HepG2 (cell line): ENCODE data around the gene IQCK. TPM values are rescaled to one million over a fixed set of nuclear protein-coding genes. Genes with fewer than 3 reads are reported as not detected.

Experiments used
- ATAC-seq: fragments of 200-7000 bp; cut with Tn5 transposase; 3 replicates; pipeline ENCODE4 v1.9.1; 2020; ENCODE audit warnings: mild to moderate bottlenecking, moderate library complexity
- BruUV-seq: library from RNA; stranded (reverse); fragments of 400-500 nt; replicated peaks from 2 replicates; lab custom pipeline; 2021; lab: Mats Ljungman, UMichigan
- CTCF ChIA-PET: fragments of 300-600 bp; formaldehyde crosslinking; extraction: SDS; loops from one replicate; lab custom pipeline; 2021; ENCODE audit warnings: low total read pairs, inconsistent platforms, low intra/inter-chr PET ratio; lab: Yijun Ruan, JAX
- POLR2A ChIA-PET: fragments of 350-600 bp; sonication (Branson Sonifier 250); formaldehyde crosslinking; loops from one replicate; lab custom pipeline; 2020; ENCODE audit warnings: antibody characterized with exemption, inconsistent platforms; lab: Yijun Ruan, JAX
- DNase-seq: peaks from one replicate; pipeline ENCODE4 v3.0.0-alpha.2; 2015; ENCODE audit warnings: low spot score
- FAIRE-seq: peaks from 3 replicates; lab custom pipeline; 2011; peaks lifted over from hg19 to GRCh38; lab: Jason Lieb, UNC
- H2AFZ ChIP-seq: one replicate; pipeline ENCODE4 v1.6.1; 2011; ENCODE audit warnings: low read length, inconsistent platforms
- H3K27ac ChIP-seq: fragments of 300-600 bp; 3 replicates; pipeline ENCODE4 v1.8.0; 2011; ENCODE audit warnings: mixed run types, mild to moderate bottlenecking, mixed read lengths, low read length, inconsistent platforms; ENCODE audit not compliant: insufficient read depth; ENCODE audit errors: extremely low read length
- H3K27me3 ChIP-seq, 2 experiments: fragments of 200-600 bp in 1 of 2; 2 replicates in 1 of 2; 3 replicates in 1 of 2; pipeline versions ENCODE4 v1.6.0 to v1.8.0; 2011; ENCODE audit warnings: low read length in 2 of 2, mild to moderate bottlenecking in 2 of 2, moderate library complexity in 2 of 2, inconsistent platforms in 1 of 2; ENCODE audit not compliant: insufficient read depth in 2 of 2, control insufficient read depth in 1 of 2
- H3K36me3 ChIP-seq, 2 experiments: fragments of 200-600 bp in 1 of 2; replicated peaks in 1 of 2; 2 replicates in 1 of 2; 3 replicates in 1 of 2; pipeline versions ENCODE4 v1.5.1 to v1.8.0; 2011; ENCODE audit warnings: low read length in 2 of 2, inconsistent platforms in 1 of 2; ENCODE audit not compliant: insufficient read depth in 2 of 2, control insufficient read depth in 1 of 2
- H3K4me1 ChIP-seq: 2 replicates; pipeline ENCODE4 v1.5.1; 2012; ENCODE audit warnings: low read length, inconsistent platforms; ENCODE audit not compliant: insufficient read depth
- H3K4me2 ChIP-seq: 2 replicates; pipeline ENCODE4 v1.6.0; 2011; ENCODE audit warnings: low read depth, low read length, inconsistent platforms
- H3K4me3 ChIP-seq, 3 experiments: fragments of 200-600 bp in 1 of 3; sonication (generic), shearing (Covaris generic) in 1 of 3; replicated peaks in 1 of 3; 2 replicates each; pipeline ENCODE4 v1.5.1; 2011 to 2016; ENCODE audit warnings: low read length in 3 of 3, inconsistent platforms in 2 of 3, low read depth in 2 of 3, mild to moderate bottlenecking in 2 of 3, control low read depth in 1 of 3, mixed read lengths in 1 of 3; ENCODE audit not compliant: insufficient read depth in 1 of 3
- H3K79me2 ChIP-seq: one replicate; pipeline ENCODE4 v1.6.1; 2011; ENCODE audit warnings: low read length, inconsistent platforms; ENCODE audit not compliant: insufficient read depth
- H3K9ac ChIP-seq: 2 replicates; pipeline ENCODE4 v1.6.0; 2011; ENCODE audit warnings: mild to moderate bottlenecking, low read depth, low read length, inconsistent platforms; ENCODE audit not compliant: insufficient read depth
- H3K9me3 ChIP-seq: 2 replicates; pipeline ENCODE4 v1.5.1; 2012; ENCODE audit warnings: mild to moderate bottlenecking, low read length
- H4K20me1 ChIP-seq: 2 replicates; pipeline ENCODE4 v1.6.0; 2011; ENCODE audit warnings: inconsistent platforms, mild to moderate bottlenecking, low read length, moderate library complexity; ENCODE audit not compliant: insufficient read depth
- CERS6 ChIP-seq: sonication (generic); formaldehyde crosslinking; IDR thresholded peaks from 2 replicates; pipeline ENCODE4 v1.5.0; 2020; ENCODE audit warnings: missing genetic modification reagents
- IKZF1 ChIP-seq: fragments of 450-650 bp; IDR thresholded peaks from 2 replicates; pipeline ENCODE4 v1.7.1; 2016
- JUN ChIP-seq: sonication (generic); formaldehyde crosslinking; IDR thresholded peaks from 2 replicates; pipeline ENCODE4 v1.4.0; 2020; ENCODE audit warnings: mild to moderate bottlenecking, missing genetic modification reagents
- PHF20 ChIP-seq: sonication (generic); formaldehyde crosslinking; IDR thresholded peaks from 2 replicates; pipeline ENCODE4 v1.5.0; 2020; ENCODE audit warnings: mild to moderate bottlenecking, missing genetic modification reagents
- PRDM15 ChIP-seq: sonication (generic); formaldehyde crosslinking; IDR thresholded peaks from 2 replicates; pipeline ENCODE4 v1.4.0; 2020; ENCODE audit warnings: missing genetic modification reagents
- REXO4 ChIP-seq: sonication (generic); formaldehyde crosslinking; IDR thresholded peaks from 2 replicates; pipeline ENCODE4 v1.8.0; 2022; ENCODE audit warnings: missing genetic modification reagents, mild to moderate bottlenecking, borderline replicate concordance
- SNAPC2 ChIP-seq: sonication (generic); formaldehyde crosslinking; IDR thresholded peaks from 2 replicates; pipeline ENCODE4 v1.8.1; 2022; ENCODE audit warnings: mild to moderate bottlenecking, missing genetic modification reagents
- SNRNP70 ChIP-seq: fragments of 200-400 bp; formaldehyde crosslinking; IDR thresholded peaks from 2 replicates; pipeline ENCODE4 v1.6.1; 2017; ENCODE audit warnings: mild to moderate bottlenecking, low read depth, low read length, moderate library complexity
- SSRP1 ChIP-seq: IDR thresholded peaks from 2 replicates; pipeline ENCODE4 v1.6.1; 2016; ENCODE audit warnings: control low read depth
- YEATS4 ChIP-seq: sonication (generic); formaldehyde crosslinking; IDR thresholded peaks from 2 replicates; pipeline ENCODE4 v1.4.0; 2020; ENCODE audit warnings: missing genetic modification reagents, borderline replicate concordance
- ZBTB20 ChIP-seq: sonication (generic); formaldehyde crosslinking; IDR thresholded peaks from 2 replicates; pipeline ENCODE4 v1.8.1; 2023; ENCODE audit warnings: missing genetic modification reagents, low read depth, mild to moderate bottlenecking, borderline replicate concordance
- ZNF605 ChIP-seq: sonication (generic); formaldehyde crosslinking; IDR thresholded peaks from 2 replicates; pipeline ENCODE4 v1.8.0; 2022; ENCODE audit warnings: mild to moderate bottlenecking, missing genetic modification reagents
- ZSCAN31 ChIP-seq: sonication (generic); formaldehyde crosslinking; IDR thresholded peaks from 2 replicates; pipeline ENCODE4 v1.5.0; 2020; ENCODE audit warnings: low read depth, mild to moderate bottlenecking, missing genetic modification reagents
- WGBS: methylation state at CpG from one replicate; pipeline ENCODE4 v1.1.6; 2017; ENCODE audit warnings: low lambda C conversion rate; 5-methylcytosine and 5-hydroxymethylcytosine counted together
- in situ Hi-C: cut with HindIII; loops from 2 replicates; pipeline ENCODE4 v1.10.0; 2017; ENCODE audit warnings: low pct_unique_long_range_greater_than_20kb; ENCODE audit not compliant: extremely low pct_ligation_motif_present
- intact Hi-C: fragments of 100-400 bp; cut with micrococcal nuclease; formaldehyde crosslinking; loops from one replicate; pipeline ENCODE4 v1.10.0; 2022; ENCODE audit not compliant: unreplicated experiment
- polyA plus RNA-seq, 8 experiments: library from polyadenylated mRNA; depleted of rRNA in 3 of 8; stranded (reverse) in 7 of 8; unstranded in 1 of 8; fragments of >200 nt; fragmentation: Illumina TruSeq in 4 of 8; extraction: Trizol in 4 of 8; gene quantifications; 2 replicates each; pipeline versions ENCODE4 v1.2.1 to v1.2.3, GENCODE V29; 2011 to 2016; ENCODE audit warnings: low read depth in 4 of 8, missing spikeins in 1 of 8, mixed read lengths in 1 of 8; ENCODE audit not compliant: insufficient read depth in 1 of 8
- total RNA-seq, 5 experiments: library from RNA; depleted of rRNA; stranded (reverse); fragments of >200 nt; fragmentation: Illumina TruSeq; extraction: Trizol; gene quantifications; 2 replicates each; pipeline ENCODE4 v1.2.3, GENCODE V29; 2016; ENCODE audit warnings: low read depth in 1 of 5
- TF ChIP-seq, protein P1 (sequence below): sonication (generic); formaldehyde crosslinking; IDR thresholded peaks from 2 replicates; pipeline ENCODE4 v1.8.0; 2022; ENCODE audit warnings: missing genetic modification reagents, mild to moderate bottlenecking, inconsistent platforms, borderline replicate concordance

The IQCK gene
- total and polyA plus RNA-seq, 2 of the 13 experiments (the other 11 are each of a cell fraction or from before 2014, with no cell fraction given) = 5.1 to 7.3 TPM

- TF ChIP-seq CERS6 (CRISPR knock-in tag) (no peak), REXO4 (CRISPR knock-in tag) (no peak), YEATS4 (no peak)
Measured at GRCh38 chr16:19841184-19841583, 123.1 kb downstream of the IQCK start (continued).

DNA sequence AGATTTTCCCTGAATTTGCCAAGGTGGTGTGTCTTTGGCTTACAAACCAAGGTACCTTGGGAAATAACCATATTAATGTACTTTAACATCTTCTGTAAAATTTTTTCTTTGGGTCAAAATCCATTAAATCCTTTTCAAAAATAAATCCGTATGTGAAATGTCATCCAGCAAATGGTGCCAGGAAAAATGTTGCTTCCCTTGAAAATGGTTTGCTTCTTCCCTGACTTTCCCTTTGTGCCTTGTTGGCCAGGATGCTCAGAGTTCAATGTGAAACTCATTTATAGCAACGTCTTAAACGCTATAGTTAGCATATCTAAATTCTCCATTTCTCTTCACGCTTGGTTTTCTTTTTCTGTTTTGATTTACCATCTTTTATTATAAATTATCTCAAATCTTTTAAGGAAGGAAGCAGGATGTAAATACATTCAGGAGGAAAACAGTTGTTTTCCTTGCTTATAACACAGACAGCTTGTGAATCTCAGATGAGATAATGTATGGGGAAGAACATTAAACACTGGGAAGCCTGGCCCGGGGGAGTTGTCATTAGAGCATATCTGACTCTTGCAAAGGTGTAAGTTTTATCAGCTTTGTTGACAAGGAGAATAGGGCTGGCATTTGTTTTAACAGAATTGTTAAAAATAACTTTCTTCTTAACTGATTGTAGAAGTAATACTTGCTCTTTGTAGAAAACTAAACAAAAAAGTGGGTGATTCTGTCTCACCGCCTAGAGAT lies 124.5 kb downstream of the IQCK start:
- no TSS peak for BruUV-seq
- Histone ChIP-seq H2AFZ (no peak overlapping the region), H3K9me3 (no peaks in the 10 kb centered on the region), H3K36me3 (no peaks in the 10 kb centered on the region), H3K27ac (no peak overlapping the region), H3K4me1 (no peaks in the 10 kb centered on the region), H4K20me1 (no peaks in the 10 kb centered on the region), H3K27me3 (no peaks in the 10 kb centered on the region), H3K79me2 (no peaks in the 10 kb centered on the region), H3K4me2 (no peak overlapping the region), H3K4me3 (no peak overlapping the region), H3K9ac (no peak overlapping the region)
- TF ChIP-seq PRDM15 (CRISPR knock-in tag) (no peak), ZBTB20 (CRISPR knock-in tag) (no peak), SNAPC2 (CRISPR knock-in tag) (no peak), JUN (CRISPR knock-in tag) (no peak), SNRNP70 (no peak), PHF20 (CRISPR knock-in tag) (no peak), IKZF1 (no peak), SSRP1 (CRISPR knock-in tag) (no peak), ZSCAN31 (CRISPR knock-in tag) (no peak), ZNF605 (CRISPR knock-in tag) (no peak)
- TF ChIP-seq, protein P1, sequence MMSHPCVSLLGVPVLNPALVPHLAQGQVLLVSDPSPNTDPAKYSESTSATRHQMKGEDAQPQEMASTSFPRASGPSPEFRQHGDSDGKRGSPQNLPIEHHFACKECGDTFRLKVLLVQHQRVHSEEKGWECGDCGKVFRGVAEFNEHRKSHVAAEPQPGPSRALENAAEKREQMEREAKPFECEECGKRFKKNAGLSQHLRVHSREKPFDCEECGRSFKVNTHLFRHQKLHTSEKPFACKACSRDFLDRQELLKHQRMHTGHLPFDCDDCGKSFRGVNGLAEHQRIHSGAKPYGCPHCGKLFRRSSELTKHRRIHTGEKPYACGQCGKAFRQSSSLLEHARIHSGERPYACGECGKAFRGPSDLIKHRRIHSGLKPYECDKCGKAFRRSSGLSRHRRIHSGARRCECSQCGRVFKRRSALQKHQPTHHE (CRISPR knock-in tag) = no peak
- ATAC-seq = no peak
- intact Hi-C loops (no loop called here), in situ Hi-C loops (no loop called here)
- WGBS = 46% methylated on average over 6 of the region's 6 CpGs
- no peak for DNase-seq
- ChIA-PET POLR2A (no interaction called here), CTCF (no interaction called here)
- FAIRE-seq = no peak
